Epithelial cell of proximal tubule (primary cell): ENCODE results near the gene NDUFS7. TPM values are rescaled to one million over a fixed set of nuclear protein-coding genes. Genes with fewer than 3 reads are reported as not detected.
A peak's percentile ranks its signal among the peaks of the same experiment; 100 is the strongest.

ENCODE experiments used
- DNase-seq: peaks from one replicate; pipeline ENCODE4 v3.0.0-alpha.2; 2011; ENCODE audit warnings: low read depth
- H3K4me3 ChIP-seq: 2 replicates; pipeline ENCODE4 v1.5.1; 2011; ENCODE audit warnings: low read depth, mild to moderate bottlenecking, low read length
- CTCF ChIP-seq: conservative IDR thresholded peaks from 2 replicates; pipeline ENCODE4 v1.5.1; 2012; ENCODE audit warnings: low read depth, mild to moderate bottlenecking, low read length
- total RNA-seq: library from RNA; depleted of rRNA; stranded (reverse); fragments of >200 nt; gene quantifications from 2 replicates; pipeline ENCODE4 v1.2.3, GENCODE V29; 2015

NDUFS7 gene
- total RNA-seq, 1 donor from 2014 or later, result 174 TPM

GRCh38 chr19:1432507-1432887, 48.8 kb downstream of the NDUFS7 start:
- no peak for TF ChIP-seq CTCF
- no peak overlapping the region for H3K4me3 ChIP-seq
- no peak for DNase-seq

- H3K4me3 ChIP-seq, result no peak overlapping the region
- no peak for TF ChIP-seq CTCF
- no peak for DNase-seq
Measured at GRCh38 chr19:1433119-1434039, 49.7 kb downstream of the NDUFS7 start.

- no peak overlapping the region for H3K4me3 ChIP-seq
- no peak for DNase-seq
- TF ChIP-seq CTCF, result no peak
Measured at GRCh38 chr19:1434040-1434366, 50.3 kb downstream of the NDUFS7 start.

- DNase-seq, result no peak
- no peak for TF ChIP-seq CTCF
- H3K4me3 ChIP-seq, result no peak overlapping the region
Measured at GRCh38 chr19:1434577-1435060, 50.9 kb downstream of the NDUFS7 start.

GRCh38 chr19:1435378-1435989, 51.8 kb downstream of the NDUFS7 start:
- no peak for DNase-seq
- TF ChIP-seq CTCF, result no peak
- H3K4me3 ChIP-seq, result no peak overlapping the region

GRCh38 chr19:1437609-1438008, 53.9 kb downstream of the NDUFS7 start:
- no peak for DNase-seq
- TF ChIP-seq CTCF, result no peak
- peak overlapping the region; percentile 78 for H3K4me3 ChIP-seq
